ENCODE measurements around the gene TSC22D1. TPM values are rescaled to one million over a fixed set of nuclear protein-coding genes. Genes with fewer than 3 reads are reported as not detected.
"Not testable (repeated sequence)": the region's sequence is repeated elsewhere in the genome, so short reads cannot be mapped to it uniquely, and the experiment has no call there.

Gene TSC22D1
- total RNA-seq, 2 donors from 2014 or later: 182 to 197 TPM

DNA sequence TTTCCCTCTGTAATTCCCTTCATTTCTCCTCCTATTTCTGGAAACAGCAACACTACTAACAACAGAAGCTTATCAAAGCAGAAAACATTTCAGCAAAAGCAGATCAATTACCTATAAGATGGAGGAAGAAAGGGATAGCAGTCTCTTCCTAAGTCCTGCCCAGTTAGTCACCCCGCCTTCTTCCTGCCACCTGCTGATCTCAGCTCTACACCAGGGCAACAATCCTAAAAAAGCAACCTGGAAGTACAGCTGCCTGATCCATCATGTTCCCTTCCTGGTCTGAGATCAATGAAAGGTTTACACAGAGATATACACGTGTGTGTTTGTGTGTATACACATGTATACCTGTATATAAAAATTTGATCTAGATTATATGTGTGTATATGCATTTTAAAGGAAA, 59.4 kb downstream of the TSC22D1 start:
- intact Hi-C loops (cut with DNase I): no loop called here
- DNase-seq (ENCODE audit: low spot score): no peak

DNA sequence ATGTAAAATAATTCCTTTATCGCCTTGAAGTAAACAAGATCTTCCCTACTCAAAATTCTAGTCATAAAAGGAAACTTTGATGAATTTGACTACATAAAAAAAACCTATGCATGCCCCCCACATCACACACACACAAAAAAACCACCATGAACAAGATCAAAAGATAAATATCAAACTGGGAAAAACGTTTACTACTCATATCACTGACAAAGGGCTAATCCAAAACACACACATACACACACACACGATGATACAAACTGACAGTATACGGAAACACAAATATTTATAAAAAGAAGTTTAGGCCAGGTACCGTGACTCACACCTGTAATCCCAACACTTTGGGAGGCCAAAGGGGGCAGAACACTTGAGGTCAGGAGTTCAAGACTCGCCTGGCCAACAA, 61.9 kb downstream of the TSC22D1 start:
- intact Hi-C loops (cut with DNase I): no loop called here
- no peak for DNase-seq (ENCODE audit: low spot score)

DNA sequence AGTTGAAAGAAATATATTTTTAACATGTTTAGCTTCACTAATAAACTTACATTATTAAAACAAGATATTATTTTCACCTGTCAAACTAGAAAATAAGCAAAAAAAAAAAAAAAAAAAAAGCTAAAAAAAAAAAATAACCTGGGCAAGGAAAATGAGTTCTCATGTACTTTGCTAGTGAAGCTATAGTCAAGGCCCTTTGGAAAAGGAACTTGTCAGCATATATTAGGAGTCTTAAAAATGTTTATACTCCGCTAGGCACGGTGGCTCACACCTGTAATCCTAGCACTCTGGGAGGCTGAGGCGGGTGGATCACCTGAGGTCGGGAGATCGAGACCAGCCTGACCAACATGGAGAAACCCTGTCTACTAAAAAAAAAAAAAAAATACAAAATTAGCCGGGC, 66.3 kb downstream of the TSC22D1 start:
- DNase-seq (ENCODE audit: low spot score); intact Hi-C loops (cut with DNase I): not testable (repeated sequence)

DNA sequence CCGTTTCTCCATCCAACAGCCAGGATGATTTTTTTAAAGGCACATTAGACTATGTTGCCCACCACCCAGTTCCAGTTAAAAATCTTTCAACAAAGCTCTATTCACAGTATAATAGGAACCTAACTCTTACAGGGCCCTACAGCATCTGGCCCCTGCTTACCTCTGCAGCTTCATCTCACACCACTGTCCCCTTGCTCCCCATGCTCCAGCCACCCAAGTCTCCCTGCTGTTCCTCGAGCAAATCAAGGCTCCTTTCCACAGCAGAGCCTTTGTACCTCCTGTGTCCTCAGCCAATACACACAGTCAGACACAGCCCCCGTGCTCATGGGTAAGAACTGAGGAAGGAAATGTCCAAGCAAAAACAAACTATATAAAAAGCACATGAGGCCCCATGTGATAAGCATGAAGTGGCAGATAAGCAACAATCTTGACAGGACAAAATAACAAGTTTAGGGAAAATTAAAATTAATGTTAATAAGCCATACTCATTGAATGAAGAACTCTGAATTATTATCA, 67.5 kb downstream of the TSC22D1 start:
- no peak for DNase-seq (ENCODE audit: low spot score)
- intact Hi-C loops (cut with DNase I): no loop called here

DNA sequence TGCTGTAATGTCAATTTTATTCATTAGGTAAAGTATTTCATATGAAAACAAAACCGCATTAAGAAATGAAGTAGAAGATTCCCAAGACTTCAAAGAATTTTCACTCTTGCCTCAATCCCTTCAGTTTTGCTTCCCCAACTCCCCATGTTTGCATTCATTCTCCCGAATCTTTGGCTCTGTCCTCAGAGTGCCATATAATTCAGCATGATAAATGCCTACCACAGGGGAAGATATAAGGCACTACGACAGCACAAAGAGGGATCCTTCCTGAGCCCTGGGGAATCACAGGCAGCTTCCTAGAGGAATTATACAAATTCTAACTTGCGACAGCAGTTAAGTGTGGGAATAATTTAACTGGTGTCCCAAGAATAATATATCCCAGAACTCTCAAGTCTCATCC, 68.5 kb downstream of the TSC22D1 start:
- no peak for DNase-seq (ENCODE audit: low spot score)
- intact Hi-C loops (cut with DNase I): no loop called here

DNA sequence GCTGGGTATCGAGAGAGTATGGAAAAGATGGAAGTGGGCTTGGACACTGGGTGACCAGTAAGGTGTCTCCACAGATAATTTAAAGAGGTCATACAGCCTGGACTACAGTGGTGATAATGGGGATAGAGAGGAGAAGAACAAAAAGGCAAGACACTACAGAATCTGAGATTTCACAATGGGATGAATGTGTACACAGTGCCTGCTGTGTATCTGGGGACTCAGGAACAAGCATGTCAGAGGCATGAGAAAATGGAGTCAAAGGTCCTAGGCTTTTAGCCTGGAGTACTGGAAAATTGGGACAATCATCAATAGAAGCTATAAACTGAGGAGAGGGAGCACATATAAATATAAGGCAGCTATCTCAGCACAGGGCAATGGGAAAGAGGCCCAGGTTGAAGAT, 69.4 kb downstream of the TSC22D1 start:
- DNase-seq (ENCODE audit: low spot score): no peak
- intact Hi-C loops (cut with DNase I): no loop called here

DNA sequence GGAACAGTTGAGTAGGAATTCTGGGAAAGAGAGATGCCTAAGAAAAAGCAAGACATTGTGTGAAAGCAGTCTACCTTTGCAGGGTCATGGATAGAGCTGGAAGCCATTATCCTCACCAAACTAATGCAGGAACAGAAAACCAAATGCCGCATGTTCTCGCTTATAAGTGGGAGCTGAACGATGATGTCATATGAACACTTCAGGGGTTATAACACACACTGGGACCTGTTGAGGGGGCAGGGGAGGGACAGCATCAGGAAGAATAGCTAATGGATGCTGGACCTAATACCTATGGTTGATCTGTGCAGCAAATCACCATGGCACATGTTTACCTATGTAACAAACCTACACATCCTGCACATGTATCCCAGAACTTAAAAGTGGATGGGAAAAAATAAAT, 69.9 kb downstream of the TSC22D1 start:
- DNase-seq (ENCODE audit: low spot score): no peak
- intact Hi-C loops (cut with DNase I): no loop called here

DNA sequence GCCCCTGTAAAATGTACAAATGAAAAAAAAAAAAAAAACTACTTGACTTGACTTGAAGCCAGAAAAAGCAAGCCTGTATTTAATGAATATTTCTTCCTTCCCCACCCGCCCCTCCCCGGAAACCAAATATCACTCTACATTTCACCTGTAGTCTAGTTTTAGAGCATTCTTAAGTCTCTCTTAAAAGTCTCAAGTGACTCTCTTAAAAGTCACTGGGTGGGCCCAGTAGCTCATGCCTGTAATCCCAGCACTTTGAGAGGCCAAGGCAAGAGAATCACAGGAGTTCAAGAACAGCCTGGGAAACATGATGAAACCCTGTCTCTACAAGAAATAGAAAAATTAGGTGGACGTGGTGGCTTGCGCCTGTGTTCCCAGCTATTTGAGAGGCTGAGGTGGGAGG, 72.0 kb downstream of the TSC22D1 start:
- no peak for DNase-seq (ENCODE audit: low spot score)
- intact Hi-C loops (cut with DNase I): no loop called here

DNA sequence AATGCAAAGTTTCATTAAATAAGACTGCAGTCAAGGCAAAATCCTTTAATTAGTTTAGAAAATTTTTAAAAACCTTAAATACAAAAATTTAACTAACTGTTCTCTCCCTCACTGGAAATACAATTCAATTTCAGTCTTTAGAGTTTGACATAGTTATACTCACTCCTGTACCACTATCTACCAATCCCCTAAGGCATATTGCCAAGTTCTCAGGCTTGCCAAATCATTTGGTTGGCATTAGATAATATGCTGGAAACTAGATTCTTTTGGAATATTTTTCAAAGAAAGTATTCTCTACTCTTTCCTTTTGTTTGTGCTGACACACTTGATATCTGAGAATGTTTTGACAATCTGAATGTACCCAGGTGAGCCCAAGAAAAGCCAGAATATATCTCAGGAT, 77.2 kb downstream of the TSC22D1 start:
- DNase-seq (ENCODE audit: low spot score): no peak
- intact Hi-C loops (cut with DNase I): no loop called here

DNA sequence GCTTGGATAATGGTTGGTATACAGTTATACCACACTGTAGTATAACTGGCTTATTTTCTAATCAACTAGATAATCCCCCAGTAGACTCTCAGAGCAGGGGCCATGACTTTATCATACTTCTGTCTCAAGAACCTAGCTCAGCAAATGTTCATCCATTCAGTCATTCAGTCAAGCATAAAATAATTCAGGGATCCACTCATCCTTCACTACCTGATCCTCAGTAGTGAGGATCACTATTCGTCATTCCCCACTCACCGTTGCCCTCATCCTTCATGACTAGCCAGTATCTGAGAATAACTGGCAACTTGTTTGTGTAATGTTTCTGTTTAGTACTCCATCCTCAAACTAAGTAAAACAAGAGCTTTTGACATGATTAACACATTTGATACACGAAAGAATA, 77.6 kb downstream of the TSC22D1 start:
- DNase-seq (ENCODE audit: low spot score): no peak
- intact Hi-C loops (cut with DNase I): no loop called here

DNA sequence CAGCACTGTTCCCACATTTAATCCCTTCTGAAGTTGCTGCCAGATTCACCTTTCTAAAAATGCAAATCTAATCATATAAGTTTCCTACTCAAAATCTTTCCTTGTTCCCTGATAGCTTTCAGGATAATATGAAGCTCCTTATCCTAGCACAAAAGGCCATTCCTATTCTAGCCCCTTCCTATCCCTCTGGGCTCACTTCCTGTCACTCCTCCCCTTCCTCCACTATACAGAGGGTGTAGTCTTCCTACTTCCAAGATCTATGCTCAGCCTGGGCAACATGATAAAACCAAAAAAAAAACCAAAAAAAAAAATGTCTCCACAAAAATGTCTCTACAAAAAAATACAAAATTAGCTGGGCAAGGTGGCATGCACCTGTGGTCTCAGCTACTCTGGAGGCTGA, 78.3 kb downstream of the TSC22D1 start:
- intact Hi-C loops (cut with DNase I): no loop called here

DNA sequence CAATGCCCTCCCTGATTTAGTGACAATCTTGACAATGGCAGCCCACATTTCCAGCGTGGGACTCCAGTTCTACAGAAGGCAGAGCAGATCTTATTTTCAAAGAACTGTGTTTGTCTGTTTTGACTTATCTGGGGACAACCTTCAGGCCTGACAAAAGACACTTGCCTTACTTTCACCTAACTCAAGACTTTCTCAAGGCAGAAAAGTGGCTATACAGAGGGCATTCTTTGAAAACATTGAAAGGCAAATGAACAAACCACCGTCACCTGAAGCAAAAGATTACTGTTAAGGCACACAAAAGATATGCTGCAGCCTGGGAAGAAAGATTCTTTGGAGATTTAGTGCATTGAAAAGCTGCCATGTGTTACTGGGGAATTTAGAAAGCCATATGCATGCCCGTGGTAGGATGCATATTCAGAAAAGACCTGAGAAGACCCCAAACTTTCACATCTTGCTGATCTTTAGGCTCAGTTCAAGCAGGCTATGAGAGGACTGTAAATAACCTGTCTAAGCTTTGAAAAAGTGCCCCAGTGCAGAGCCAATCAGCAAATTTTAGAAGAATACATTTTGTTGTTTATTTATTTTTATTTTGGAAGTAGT, 82.8 kb downstream of the TSC22D1 start:
- intact Hi-C loops (cut with DNase I): no loop called here
- no peak for DNase-seq (ENCODE audit: low spot score)

More for the DNA sequence above, 78.3 kb downstream of the TSC22D1 start:
- no peak for DNase-seq (ENCODE audit: low spot score)

DNA sequence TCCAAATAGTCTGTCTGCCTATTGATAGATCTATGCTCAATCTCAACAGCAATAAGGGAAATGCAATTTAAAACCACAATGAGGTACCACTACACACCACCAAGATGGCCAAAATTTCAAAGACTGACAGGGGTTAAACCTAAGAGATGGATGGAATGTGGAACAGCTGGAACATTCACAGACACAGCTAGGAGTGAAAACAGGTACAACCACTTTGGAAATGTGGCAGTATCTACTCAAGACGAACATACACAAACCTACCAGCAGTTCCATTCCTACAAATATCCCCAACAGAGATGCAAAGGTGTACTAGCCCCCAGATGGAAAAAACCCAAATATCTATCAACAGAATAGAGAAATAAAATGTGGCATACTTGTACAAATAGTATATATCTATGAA, 86.4 kb downstream of the TSC22D1 start:
- intact Hi-C loops (cut with DNase I): loop anchor here (10.0 kb wide), 2 partner anchors 85 to 475 kb away; partner anchors contain the start of gene TSC22D1 (in 1 of the 2)
- DNase-seq (ENCODE audit: low spot score): no peak

DNA sequence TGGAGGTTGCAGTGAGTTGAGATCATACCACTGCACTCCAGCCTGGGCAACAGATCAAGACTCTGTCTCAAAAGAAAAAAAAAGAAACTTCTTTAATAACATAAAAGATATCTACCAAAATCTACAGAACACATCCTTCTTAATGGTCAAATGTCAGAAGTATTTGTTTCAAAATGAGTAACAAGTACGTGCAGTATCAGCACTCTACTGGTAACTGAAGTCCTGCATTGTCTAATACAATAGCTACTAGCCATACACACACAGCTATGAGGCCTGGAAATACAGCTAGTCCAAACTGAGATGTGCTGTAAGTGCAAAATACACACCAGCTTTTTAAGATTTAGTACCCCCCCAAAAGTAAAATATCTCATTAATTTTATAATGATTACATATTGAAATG, 88.1 kb downstream of the TSC22D1 start:
- no peak for DNase-seq (ENCODE audit: low spot score)
- intact Hi-C loops (cut with DNase I): loop anchor here (10.0 kb wide), 2 partner anchors 87 to 477 kb away; partner anchors contain the start of gene TSC22D1 (in 1 of the 2)

DNA sequence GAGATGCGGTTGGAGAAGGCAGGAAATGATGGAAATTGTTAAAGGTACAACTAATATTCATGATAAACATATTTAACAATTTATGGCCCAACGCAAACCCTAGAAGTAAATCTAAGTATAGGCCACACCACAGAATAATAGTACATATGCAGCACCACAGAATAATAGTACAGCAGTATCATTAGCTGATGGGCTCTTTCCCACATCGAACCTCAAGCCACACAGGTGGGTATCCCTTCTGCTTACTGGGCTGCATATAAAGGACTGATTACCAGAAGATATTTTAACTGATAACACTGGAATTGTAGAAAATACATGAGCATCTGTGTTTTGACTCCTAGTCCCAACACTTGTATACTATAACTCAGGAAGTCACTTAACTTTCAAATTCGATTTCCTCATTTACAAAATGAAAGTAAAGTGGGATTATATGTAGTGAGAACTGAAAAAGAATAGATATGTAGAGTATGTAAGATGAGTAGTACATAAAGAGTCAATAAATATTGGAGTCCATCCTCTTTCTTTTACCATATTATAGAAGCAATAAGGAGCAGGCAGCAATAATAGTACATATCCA, 91.5 kb downstream of the TSC22D1 start:
- intact Hi-C loops (cut with DNase I): loop anchor here (10.0 kb wide), 2 partner anchors 90 to 480 kb away; partner anchors contain the start of gene TSC22D1 (in 1 of the 2)
- DNase-seq (ENCODE audit: low spot score): no peak

DNA sequence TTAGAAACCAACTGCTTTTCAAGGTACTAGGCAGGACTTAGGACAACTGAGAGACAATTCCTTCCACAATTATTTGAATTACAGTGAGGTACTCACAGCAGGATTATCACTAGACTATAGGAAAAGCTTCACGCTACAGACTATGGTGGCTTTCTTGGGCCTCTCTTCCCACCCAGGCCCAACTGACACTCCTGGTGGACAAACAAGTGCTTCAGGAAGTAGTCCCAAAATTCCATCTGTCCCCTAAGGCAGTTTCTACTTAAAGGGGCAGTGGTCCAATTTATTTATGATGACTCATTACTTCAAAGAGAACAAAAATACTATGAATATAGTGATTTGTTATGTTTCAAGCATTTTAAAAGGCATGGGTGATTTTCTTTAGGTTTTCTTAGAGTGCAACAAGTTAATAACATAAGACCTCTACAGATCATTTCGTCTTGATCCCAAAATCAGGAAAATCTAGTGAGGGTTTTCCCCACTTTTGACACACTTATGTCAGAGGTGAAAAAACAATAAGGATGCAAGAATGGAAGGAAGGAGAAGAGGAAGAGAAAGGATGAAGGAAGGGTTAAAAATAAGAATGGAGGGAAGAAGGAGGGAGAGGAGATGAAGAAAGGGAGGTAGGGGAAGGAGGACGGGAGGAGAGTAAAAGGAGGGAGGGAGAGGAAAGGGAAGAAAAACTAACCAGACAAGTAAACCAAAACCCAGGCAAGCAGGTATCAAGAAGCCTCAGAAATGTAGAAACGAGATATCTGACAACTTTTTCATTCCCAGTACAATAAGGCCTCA, 101.8 kb downstream of the TSC22D1 start:
- intact Hi-C loops (cut with DNase I): loop anchor here in 1 of 2 donors (10.0 kb wide), 1 partner anchor 570 kb away; no protein-coding TSS in a partner anchor
- no peak for DNase-seq (ENCODE audit: low spot score)

DNA sequence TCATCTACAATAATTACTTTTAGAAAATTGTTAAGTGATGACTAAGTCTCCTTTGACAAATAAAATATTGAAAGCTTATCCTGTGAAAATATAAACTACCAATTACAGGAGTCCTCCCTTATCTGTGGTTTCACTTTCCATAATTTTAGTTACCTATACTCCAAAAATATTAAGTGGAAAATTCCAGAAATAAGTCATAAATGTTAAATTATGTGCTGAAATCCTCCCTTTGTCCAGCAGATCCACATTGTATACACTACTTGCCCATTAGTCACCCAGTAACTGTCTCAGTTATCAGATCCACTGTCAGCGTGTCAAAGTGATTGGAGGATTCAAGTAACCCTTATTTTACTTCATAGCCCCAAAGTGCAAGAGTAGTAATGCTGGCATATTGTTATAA, 104.4 kb downstream of the TSC22D1 start:
- intact Hi-C loops (cut with DNase I): loop anchor here in 1 of 2 donors (10.0 kb wide), 1 partner anchor 567 kb away; no protein-coding TSS in a partner anchor

DNA sequence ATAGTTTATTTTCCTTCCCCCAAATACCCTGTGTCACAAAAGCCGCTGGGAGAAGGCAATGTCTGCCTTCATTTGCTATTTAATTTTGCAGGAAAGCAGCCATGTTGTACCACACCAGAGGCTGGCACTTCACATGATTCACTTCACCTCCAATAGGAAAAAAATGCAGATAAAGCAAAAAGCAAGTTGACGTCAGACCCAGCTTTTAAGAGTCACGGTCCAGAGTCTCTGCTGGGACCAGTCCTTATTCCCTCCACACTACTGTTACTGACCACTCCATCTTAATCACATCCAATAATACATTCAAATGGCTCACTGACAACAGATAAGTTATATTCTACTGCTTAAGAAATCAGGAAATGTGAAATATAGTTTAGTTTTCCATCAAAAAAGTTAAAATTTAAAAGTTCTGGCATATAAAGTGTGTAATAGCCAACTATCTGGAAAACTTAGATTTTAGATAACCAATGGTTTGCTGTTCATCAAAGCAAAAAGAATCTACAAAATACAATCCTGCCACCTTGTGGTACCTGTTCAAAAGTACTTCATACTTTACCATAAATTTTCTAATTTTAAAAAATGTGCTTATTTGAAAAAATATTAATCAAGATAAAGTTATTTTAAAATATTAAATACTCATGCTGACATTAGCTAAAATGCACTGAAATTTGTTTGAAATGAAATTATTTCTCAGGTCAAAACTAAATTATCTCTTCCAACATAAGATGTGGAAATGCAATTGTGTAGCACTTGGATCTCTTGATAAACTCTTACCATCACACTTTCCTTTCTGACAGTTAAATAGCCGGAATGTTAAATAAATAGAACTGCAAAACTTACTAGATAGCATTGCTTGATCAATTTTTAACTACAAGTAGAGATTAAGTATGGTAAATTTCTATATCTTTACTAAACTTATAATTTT, 105.2 kb downstream of the TSC22D1 start:
- no peak for DNase-seq (ENCODE audit: low spot score)
- intact Hi-C loops (cut with DNase I): loop anchor here in 1 of 2 donors (10.0 kb wide), 1 partner anchor 566 kb away; no protein-coding TSS in a partner anchor

More for the DNA sequence above, 104.4 kb downstream of the TSC22D1 start:
- DNase-seq (ENCODE audit: low spot score): no peak

DNA sequence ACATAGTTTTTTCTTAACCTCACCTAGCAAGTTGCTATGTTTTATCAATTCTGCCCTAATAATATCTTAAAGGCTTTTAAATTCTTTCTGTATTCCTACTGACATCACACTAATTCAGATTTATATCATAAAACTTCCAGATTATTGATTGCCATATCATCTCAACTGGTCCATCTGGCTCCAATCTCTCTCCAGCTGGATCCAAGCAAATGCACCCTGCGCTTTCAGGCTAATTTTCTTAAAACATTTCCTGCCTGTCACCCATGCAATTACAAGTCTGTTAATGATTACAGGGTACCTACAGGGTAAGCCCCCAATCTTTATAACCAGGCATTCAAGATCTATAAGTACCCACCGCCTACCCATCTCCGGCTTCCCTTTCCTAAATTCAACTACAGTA, 107.3 kb downstream of the TSC22D1 start:
- intact Hi-C loops (cut with DNase I): loop anchor here in 1 of 2 donors (10.0 kb wide), 1 partner anchor 564 kb away; no protein-coding TSS in a partner anchor
- DNase-seq (ENCODE audit: low spot score): no peak
